NB4 (cell line): Measurements from ENCODE around the gene ST6GALNAC1.

ENCODE experiments used
- POLR2A ChIP-seq: IDR thresholded peaks from 2 replicates; pipeline ENCODE4 v1.6.1; 2011; ENCODE audit warnings: mild to moderate bottlenecking; ENCODE audit not compliant: insufficient read length; ENCODE audit errors: extremely low read depth
- TF ChIP-seq, protein P1 (sequence below): IDR thresholded peaks from one replicate; pipeline ENCODE4 v1.5.1; 2012; ENCODE audit warnings: low read depth, low read length

DNA sequence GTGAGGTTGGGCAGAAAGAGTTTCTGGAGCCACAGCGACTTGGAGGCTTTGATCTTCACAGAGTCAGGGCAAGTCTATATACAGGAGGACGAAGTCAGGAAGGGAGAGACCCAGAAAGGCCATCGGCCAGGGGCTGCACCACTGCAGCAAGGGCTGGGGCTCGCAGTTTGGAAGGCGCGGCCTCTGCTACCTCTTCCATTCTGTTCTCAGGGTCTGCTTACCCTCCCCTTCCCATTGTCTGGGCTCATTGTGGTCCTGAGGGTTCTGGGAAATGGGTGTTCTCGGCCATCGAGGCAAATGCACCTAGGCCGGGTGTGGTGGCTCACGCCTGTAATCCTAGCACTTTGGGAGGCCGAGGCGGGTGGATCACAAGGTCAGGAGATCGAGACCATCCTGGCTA lies 16.0 kb downstream of the ST6GALNAC1 start:
- TF ChIP-seq, protein P1, sequence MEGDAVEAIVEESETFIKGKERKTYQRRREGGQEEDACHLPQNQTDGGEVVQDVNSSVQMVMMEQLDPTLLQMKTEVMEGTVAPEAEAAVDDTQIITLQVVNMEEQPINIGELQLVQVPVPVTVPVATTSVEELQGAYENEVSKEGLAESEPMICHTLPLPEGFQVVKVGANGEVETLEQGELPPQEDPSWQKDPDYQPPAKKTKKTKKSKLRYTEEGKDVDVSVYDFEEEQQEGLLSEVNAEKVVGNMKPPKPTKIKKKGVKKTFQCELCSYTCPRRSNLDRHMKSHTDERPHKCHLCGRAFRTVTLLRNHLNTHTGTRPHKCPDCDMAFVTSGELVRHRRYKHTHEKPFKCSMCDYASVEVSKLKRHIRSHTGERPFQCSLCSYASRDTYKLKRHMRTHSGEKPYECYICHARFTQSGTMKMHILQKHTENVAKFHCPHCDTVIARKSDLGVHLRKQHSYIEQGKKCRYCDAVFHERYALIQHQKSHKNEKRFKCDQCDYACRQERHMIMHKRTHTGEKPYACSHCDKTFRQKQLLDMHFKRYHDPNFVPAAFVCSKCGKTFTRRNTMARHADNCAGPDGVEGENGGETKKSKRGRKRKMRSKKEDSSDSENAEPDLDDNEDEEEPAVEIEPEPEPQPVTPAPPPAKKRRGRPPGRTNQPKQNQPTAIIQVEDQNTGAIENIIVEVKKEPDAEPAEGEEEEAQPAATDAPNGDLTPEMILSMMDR, result no peak
- no peak for TF ChIP-seq POLR2A
